AG04449 (cell line): ENCODE data around the gene PAGE4.

Experiments used
- CTCF ChIA-PET: fragments of 350-600 bp; formaldehyde crosslinking; extraction: SDS; loops from one replicate; lab custom pipeline; 2021; ENCODE audit warnings: antibody characterized with exemption; lab: Yijun Ruan, JAX
- POLR2A ChIA-PET: fragments of 400-600, 350-600 bp; formaldehyde crosslinking; extraction: SDS; loops from one replicate; lab custom pipeline; 2020; ENCODE audit warnings: antibody characterized with exemption, inconsistent platforms; lab: Yijun Ruan, JAX
- DNase-seq: peaks from one replicate; pipeline ENCODE4 v3.0.0-alpha.2; 2010; ENCODE audit warnings: low read depth, low spot score
- H3K4me3 ChIP-seq: 2 replicates; pipeline ENCODE4 v1.5.1; 2011; ENCODE audit warnings: low read depth, mild to moderate bottlenecking, control low read depth, low read length
- CTCF ChIP-seq: IDR thresholded peaks from one replicate; pipeline ENCODE4 v1.5.1; 2011; ENCODE audit warnings: mild to moderate bottlenecking, moderate library complexity, low read length, control low read depth, inconsistent platforms; ENCODE audit not compliant: insufficient read depth; ENCODE audit errors: missing control alignments

Gene PAGE4

GRCh38 chrX:49858341-49858740 is 29.2 kb downstream of the PAGE4 start:
- H3K4me3 ChIP-seq: no peak overlapping the region
- POLR2A ChIA-PET: no interaction called here
- no peak for TF ChIP-seq CTCF
- CTCF ChIA-PET: no interaction called here
- DNase-seq: no peak

DNA sequence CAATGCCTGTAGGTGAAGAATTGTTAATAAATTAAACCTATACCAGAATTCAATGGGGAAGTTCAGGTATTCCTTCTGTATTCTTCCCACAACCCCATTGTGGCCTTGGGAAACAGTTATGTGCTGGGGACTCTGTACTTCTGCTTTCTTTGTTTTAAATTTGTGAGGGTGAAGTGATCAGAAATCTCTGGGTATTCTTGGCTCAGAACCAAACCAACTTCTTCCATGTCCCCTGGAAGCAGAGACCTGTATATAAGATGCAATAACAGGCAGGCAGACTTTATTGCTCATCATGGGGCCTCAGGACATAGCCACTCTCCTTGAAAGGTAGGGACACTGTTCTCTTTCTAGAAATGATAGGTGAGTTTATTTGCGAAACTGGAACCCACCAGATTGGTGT is 30.4 kb downstream of the PAGE4 start:
- ChIA-PET POLR2A (no interaction called here), CTCF (no interaction called here)
- DNase-seq: no peak
- no peak overlapping the region for H3K4me3 ChIP-seq
- no peak for TF ChIP-seq CTCF

DNA sequence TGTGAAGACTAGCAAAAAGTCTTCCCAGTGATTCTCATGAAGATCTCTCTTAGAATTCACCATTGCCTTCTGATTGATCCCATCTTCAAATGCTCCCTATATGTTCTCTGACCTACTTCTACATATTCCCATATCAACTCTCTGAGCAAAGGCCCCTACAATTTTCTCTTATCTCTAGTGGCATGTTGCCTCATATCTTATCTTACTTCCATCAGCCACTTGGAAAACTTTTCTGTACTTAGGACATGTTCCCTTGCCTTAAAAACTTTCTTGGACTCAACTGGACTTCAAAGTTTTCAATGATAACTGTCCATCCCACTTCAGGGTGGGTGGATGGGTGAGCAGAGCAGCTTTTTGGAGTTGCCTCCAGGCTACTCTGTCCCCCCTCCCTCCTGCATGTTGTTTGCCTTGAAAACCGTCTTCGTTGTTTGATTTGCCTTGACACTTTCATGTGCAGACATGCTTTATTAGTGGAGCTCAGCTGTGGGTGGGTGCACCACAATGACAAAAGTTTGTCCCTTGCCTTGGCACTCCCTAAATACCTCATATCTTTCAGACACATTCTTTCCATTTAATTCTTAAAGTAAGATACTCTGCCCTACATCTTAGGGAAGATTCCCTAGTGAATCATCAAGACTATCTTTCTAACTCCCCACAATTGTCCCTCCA is 31.9 kb downstream of the PAGE4 start:
- DNase-seq: no peak
- CTCF ChIA-PET: interaction anchor here (1.5 kb wide), 1 partner anchor 16 kb away, joined by 5 read pairs; no protein-coding TSS in a partner anchor
- no peak overlapping the region for H3K4me3 ChIP-seq
- POLR2A ChIA-PET: no interaction called here
- no peak for TF ChIP-seq CTCF

DNA sequence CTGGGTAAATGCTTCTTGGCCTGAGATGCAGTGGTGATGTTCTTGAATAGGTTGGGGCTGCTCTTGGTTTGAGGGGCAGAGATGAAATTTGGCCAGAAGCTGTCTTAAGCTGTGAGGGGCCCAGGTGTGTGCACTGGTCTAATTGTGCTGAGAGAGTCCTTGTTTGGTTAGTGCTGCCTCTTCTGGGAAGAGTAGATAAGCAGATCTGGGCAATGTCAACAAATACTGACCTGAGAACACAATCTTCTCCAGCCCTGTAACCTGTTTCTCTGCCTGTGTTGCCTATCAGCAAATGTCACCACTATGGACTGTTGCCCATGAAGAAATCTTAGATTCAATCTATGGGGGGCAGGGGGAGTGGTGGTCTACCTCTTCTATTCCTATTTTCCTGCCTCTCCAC is 33.0 kb downstream of the PAGE4 start:
- no peak overlapping the region for H3K4me3 ChIP-seq
- TF ChIP-seq CTCF: no peak
- no peak for DNase-seq
- ChIA-PET POLR2A (no interaction called here), CTCF (no interaction called here)

- ChIA-PET CTCF (no interaction called here), POLR2A (no interaction called here)
- TF ChIP-seq CTCF: no peak
- no peak for DNase-seq
- no peak overlapping the region for H3K4me3 ChIP-seq
Measured at GRCh38 chrX:49868739-49869138, 39.6 kb downstream of the PAGE4 start.

GRCh38 chrX:49876750-49877149 is 47.6 kb downstream of the PAGE4 start:
- no peak for TF ChIP-seq CTCF
- ChIA-PET CTCF (interaction anchor here (0.7 to 1.3 kb wide), 3 partner anchors 9 to 731 kb away, joined by 3 to 4 read pairs (median 3); no protein-coding TSS in a partner anchor), POLR2A (no interaction called here)
- no peak overlapping the region for H3K4me3 ChIP-seq
- no peak for DNase-seq
